ENCODE results near the gene CD2BP2. TPM values are rescaled to one million over a fixed set of nuclear protein-coding genes. Genes with fewer than 3 reads are reported as not detected.

Gene CD2BP2
- total RNA-seq, 1 experiment from 2014 or later, result 72.5 TPM

DNA sequence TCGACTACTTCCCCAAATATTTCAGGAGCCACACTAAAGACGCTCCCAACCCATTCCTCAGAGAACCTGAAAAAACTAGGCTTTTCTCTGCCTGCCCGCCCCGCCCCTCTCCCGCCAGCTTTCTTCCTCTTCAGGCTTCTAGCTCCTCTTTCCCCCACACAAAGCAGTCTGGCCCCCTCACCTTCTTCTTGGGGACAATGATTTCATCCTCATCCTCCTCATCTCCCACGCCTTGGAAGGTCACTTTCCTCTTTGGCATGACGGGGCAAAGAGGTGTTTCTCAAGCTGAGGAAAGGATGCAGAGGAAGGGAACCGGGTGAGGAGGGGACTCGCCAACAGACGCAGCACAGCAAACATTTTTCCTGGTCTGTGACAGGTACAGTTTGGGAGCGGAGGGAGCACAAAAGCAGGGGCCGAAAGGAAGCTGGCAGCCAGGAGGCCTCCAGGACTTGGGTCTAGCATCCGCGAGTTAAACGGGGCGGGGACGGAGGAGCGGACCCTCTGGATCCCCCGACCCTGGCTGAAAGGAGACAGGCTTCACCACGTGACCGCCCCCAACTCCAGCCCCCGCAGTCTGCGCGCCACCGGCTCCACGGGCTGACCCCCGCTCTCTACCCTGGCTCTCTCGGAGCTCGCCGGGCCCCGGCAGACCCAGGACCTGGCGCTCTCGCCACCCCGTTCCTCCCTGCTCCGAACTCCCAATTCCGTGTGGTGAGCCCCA, 525 bp downstream of the CD2BP2 start:
- intact Hi-C loops (cut with micrococcal nuclease; ENCODE audit: unreplicated experiment), result no loop called here
- BruUV-seq (replicated peaks), result no TSS peak
- CTCF ChIA-PET, result no interaction called here
- Histone ChIP-seq H3K36me3 (ENCODE audit: insufficient read depth, low read length, poor library complexity, severe bottlenecking) (peaks cover 53% of the 10 kb centered on the region), H3K4me3 (ENCODE audit: low read depth, low read length, poor library complexity, severe bottlenecking) (peak overlapping the region; percentile 98), H3K9me3 (ENCODE audit: low read depth, low read length, poor library complexity, severe bottlenecking) (no peaks in the 10 kb centered on the region), H3K4me1 (ENCODE audit: insufficient read depth, low read length, poor library complexity, severe bottlenecking) (peaks cover 13% of the 10 kb centered on the region), H3K27me3 (replicated peaks; ENCODE audit: insufficient read depth, low read depth, low read length, poor library complexity) (no peaks in the 10 kb centered on the region), H3K27ac (ENCODE audit: low read depth, low read length, poor library complexity, severe bottlenecking) (peak overlapping the region; percentile 94)
- POLR2A ChIA-PET (ENCODE audit: low non-redundant PET), result no interaction called here
- no peak for DNase-seq (ENCODE audit: low spot score)
- TF ChIP-seq EZH2 (IDR thresholded peaks at IDR 0.05; ENCODE audit: borderline replicate concordance, low read depth, low read length, poor library complexity, severe bottlenecking), result no peak
- TF ChIP-seq, protein P1, sequence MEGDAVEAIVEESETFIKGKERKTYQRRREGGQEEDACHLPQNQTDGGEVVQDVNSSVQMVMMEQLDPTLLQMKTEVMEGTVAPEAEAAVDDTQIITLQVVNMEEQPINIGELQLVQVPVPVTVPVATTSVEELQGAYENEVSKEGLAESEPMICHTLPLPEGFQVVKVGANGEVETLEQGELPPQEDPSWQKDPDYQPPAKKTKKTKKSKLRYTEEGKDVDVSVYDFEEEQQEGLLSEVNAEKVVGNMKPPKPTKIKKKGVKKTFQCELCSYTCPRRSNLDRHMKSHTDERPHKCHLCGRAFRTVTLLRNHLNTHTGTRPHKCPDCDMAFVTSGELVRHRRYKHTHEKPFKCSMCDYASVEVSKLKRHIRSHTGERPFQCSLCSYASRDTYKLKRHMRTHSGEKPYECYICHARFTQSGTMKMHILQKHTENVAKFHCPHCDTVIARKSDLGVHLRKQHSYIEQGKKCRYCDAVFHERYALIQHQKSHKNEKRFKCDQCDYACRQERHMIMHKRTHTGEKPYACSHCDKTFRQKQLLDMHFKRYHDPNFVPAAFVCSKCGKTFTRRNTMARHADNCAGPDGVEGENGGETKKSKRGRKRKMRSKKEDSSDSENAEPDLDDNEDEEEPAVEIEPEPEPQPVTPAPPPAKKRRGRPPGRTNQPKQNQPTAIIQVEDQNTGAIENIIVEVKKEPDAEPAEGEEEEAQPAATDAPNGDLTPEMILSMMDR (conservative IDR thresholded peaks at IDR 0.05; ENCODE audit: low read depth, low read length), result no peak

DNA sequence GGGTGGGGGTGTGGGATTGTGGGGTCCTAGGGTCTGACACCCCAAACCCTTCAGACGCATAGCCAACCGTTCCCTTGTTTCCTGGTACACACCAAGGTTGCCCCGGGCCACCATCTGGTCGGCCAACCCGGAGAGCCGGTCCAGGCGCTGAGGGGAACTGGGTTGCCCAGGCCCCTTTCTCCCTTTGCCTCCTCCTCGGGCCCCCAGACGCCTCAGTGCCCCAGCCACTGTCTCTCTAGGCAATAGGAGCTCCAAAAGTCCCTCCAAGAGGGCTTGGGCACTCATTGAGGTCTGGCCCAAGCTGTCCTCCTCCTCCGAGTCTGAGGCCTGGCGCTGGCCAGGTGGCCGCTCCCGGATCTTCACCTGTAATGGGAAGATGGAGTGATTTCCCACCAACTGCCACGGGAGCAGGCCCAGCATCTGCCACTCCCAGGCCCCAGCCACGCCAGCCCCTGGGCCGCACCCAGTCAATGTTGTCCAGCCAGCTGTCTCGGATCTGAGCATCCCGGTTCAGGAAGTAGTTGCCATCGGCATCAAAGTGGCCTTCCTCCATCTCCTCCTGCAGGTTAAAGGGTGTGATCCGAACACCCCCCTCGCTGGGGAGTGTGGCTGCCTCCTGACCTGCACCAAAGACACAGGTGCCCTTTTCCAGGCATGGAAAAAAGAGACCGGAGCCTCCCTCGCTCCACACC, 1.5 kb downstream of the CD2BP2 start:
- ChIA-PET POLR2A (ENCODE audit: low non-redundant PET) (no interaction called here), CTCF (no interaction called here)
- TSS peak; percentile 61 for BruUV-seq (replicated peaks)
- H3K4me3 ChIP-seq (ENCODE audit: low read depth, low read length, poor library complexity, severe bottlenecking), result peak overlapping the region; percentile 98
- peaks cover 43% of the 10 kb centered on the region for H3K36me3 ChIP-seq (ENCODE audit: insufficient read depth, low read length, poor library complexity, severe bottlenecking)
- H3K27me3 ChIP-seq (replicated peaks; ENCODE audit: insufficient read depth, low read depth, low read length, poor library complexity), result no peaks in the 10 kb centered on the region
- TF ChIP-seq EZH2 (IDR thresholded peaks at IDR 0.05; ENCODE audit: borderline replicate concordance, low read depth, low read length, poor library complexity, severe bottlenecking), result no peak
- TF ChIP-seq, protein P1 (conservative IDR thresholded peaks at IDR 0.05; ENCODE audit: low read depth, low read length), result no peak
- peak overlapping the region; percentile 94 for H3K27ac ChIP-seq (ENCODE audit: low read depth, low read length, poor library complexity, severe bottlenecking)
- no peaks in the 10 kb centered on the region for H3K9me3 ChIP-seq (ENCODE audit: low read depth, low read length, poor library complexity, severe bottlenecking)
- intact Hi-C loops (cut with micrococcal nuclease; ENCODE audit: unreplicated experiment), result no loop called here
- H3K4me1 ChIP-seq (ENCODE audit: insufficient read depth, low read length, poor library complexity, severe bottlenecking), result peaks cover 13% of the 10 kb centered on the region
- DNase-seq (ENCODE audit: low spot score), result no peak

DNA sequence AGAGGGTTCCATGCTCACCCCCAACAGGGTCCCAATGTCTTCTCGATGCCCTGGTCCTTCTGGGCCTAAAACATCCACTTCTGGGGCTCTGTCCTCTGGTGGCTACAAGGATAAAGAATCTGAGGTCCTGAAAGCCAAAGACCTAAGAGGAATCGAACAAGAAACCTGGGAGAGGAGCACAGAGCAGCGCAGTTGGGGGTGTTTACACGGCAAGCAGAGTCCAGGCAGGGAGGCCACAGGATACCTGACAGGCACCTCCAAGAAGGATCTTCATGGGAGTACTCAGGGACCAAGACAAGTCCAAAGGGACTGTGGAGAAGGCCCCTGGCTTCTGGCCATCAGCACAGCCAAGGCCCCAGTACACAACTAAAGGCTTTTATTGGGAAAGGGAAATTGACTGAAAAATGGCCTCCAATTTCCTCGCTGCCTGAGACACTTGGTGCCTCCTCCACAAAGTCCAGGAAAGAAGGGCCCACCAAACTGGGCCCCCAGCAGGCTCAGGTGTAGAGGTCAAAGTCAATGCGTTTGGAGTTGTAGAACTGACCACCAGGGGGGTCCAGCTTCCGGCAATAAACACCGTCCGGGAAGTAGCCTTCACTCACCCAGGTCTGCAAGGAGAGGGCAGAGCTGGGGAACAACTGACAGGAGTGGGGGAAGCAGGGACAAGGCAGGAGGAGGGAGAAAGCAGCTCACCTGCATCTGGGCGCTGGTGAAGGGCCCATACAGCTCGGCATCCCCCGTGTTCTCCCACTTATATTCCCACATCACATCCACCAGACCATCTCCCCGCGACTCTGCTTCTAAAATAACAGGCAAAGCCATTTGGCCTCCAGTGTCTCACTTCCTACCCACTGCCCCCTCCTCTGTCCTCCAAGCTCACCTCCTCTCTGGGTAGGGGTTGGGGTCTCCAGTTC, 2.4 kb downstream of the CD2BP2 start:
- POLR2A ChIA-PET (ENCODE audit: low non-redundant PET), result no interaction called here
- CTCF ChIA-PET, result no interaction called here
- no peaks in the 10 kb centered on the region for H3K27me3 ChIP-seq (replicated peaks; ENCODE audit: insufficient read depth, low read depth, low read length, poor library complexity)
- intact Hi-C loops (cut with micrococcal nuclease; ENCODE audit: unreplicated experiment), result no loop called here
- DNase-seq (ENCODE audit: low spot score), result no peak
- BruUV-seq (replicated peaks), result no TSS peak
- peaks cover 43% of the 10 kb centered on the region for H3K36me3 ChIP-seq (ENCODE audit: insufficient read depth, low read length, poor library complexity, severe bottlenecking)
- no peaks in the 10 kb centered on the region for H3K9me3 ChIP-seq (ENCODE audit: low read depth, low read length, poor library complexity, severe bottlenecking)
- peaks cover 13% of the 10 kb centered on the region for H3K4me1 ChIP-seq (ENCODE audit: insufficient read depth, low read length, poor library complexity, severe bottlenecking)
- no peak overlapping the region for H3K4me3 ChIP-seq (ENCODE audit: low read depth, low read length, poor library complexity, severe bottlenecking)
- no peak for TF ChIP-seq EZH2 (IDR thresholded peaks at IDR 0.05; ENCODE audit: borderline replicate concordance, low read depth, low read length, poor library complexity, severe bottlenecking)
- TF ChIP-seq, protein P1 (conservative IDR thresholded peaks at IDR 0.05; ENCODE audit: low read depth, low read length), result no peak
- no peak overlapping the region for H3K27ac ChIP-seq (ENCODE audit: low read depth, low read length, poor library complexity, severe bottlenecking)

All from A673 (cell line).